Right lobe of liver (tissue), 6 donors: ENCODE results near the gene RPRD1B. TPM values are rescaled to one million over a fixed set of nuclear protein-coding genes. Genes with fewer than 3 reads are reported as not detected.
"Not testable (repeated sequence)": the region's sequence is repeated elsewhere in the genome, so short reads cannot be mapped to it uniquely, and the experiment has no call there.

ENCODE experiments used
- ATAC-seq, 4 donors: fragments of 200-7000 bp; cut with Tn5 transposase; one replicate each; pipeline ENCODE4 v1.9.1; 2020; ENCODE audit warnings: mild to moderate bottlenecking in 4 of 4, moderate library complexity in 4 of 4
- DNase-seq, 3 donors: peaks; one replicate each; pipeline ENCODE4 v3.0.0-alpha.2; 2020
- H3K27ac ChIP-seq, 3 donors: fragments of 200-600 bp; one replicate each; pipeline ENCODE4 v1.8.0; 2022
- H3K27me3 ChIP-seq, 2 donors: fragments of 200-600 bp; one replicate each; pipeline ENCODE4 v1.8.0; 2022
- H3K36me3 ChIP-seq, 4 donors: fragments of 200-600 bp; sonication (generic) in 1 of 4; one replicate each; pipeline versions ENCODE4 v1.5.1 to v1.8.0; 2017 to 2022; ENCODE audit warnings: control low read depth in 1 of 4
- H3K4me1 ChIP-seq, 4 donors: fragments of 200-600 bp; sonication (generic) in 1 of 4; one replicate each; pipeline versions ENCODE4 v1.5.1 to v1.8.0; 2017 to 2022; ENCODE audit warnings: control low read depth in 1 of 4
- H3K4me3 ChIP-seq, 3 donors: fragments of 200-600 bp; one replicate each; pipeline ENCODE4 v1.8.0; 2022
- H3K9me3 ChIP-seq, 4 donors: fragments of 200-600 bp; sonication (generic) in 1 of 4; one replicate each; pipeline versions ENCODE4 v1.5.1 to v1.8.0; 2017 to 2022; ENCODE audit warnings: control low read depth in 1 of 4
- CTCF ChIP-seq, 4 donors: fragments of 200-600 bp in 3 of 4; fragments of 450-650 bp in 1 of 4; IDR thresholded peaks; one replicate each; pipeline versions ENCODE4 v1.5.1 to v1.8.0; 2016 to 2022; ENCODE audit warnings: antibody characterized with exemption in 4 of 4, mild to moderate bottlenecking in 2 of 4
- POLR2A ChIP-seq: fragments of 450-650 bp; IDR thresholded peaks from one replicate; pipeline ENCODE4 v1.6.1; 2017; ENCODE audit warnings: antibody characterized with exemption, mild to moderate bottlenecking
- WGBS: methylation state at CpG from one replicate; pipeline ENCODE4 v1.1.6; 2018; ENCODE audit warnings: low coverage, low lambda C conversion rate; ENCODE audit not compliant: insufficient coverage; ENCODE audit errors: missing lambda C conversion rate; 5-methylcytosine and 5-hydroxymethylcytosine counted together
- intact Hi-C, 2 donors: fragments of 100-400 bp; cut with DNase I; formaldehyde crosslinking; loops; one replicate each; pipeline versions ENCODE4 v1.11.2 to v1.14.1; 2022
- total RNA-seq, 6 experiments: library from RNA; depleted of rRNA in 2 of 6; stranded (reverse); fragments of >200 nt in 2 of 6; fragmentation: NEBNext Ultra II Directional in 3 of 6; extraction: Animal tissue kit (Norgen Biotek cat#: 25700) in 3 of 6; gene quantifications; one replicate each; pipeline versions ENCODE4 v1.1.0 to v1.2.4, GENCODE V29; 2016 to 2023
- donor health status: DM: no; HTN: yes; CAD: no.
- donor health status: DM: no; HTN: no; CAD: no.
- donor health status: DM: no; HTN: no; CAD: no.
- donor health status: DM: no; HTN: yes; CAD: no.
- donor health status: DM: no; HTN: yes; CAD: no.

RPRD1B gene
- total RNA-seq, 6 experiments from 2014 or later, result 25.0 to 153 (median 37.9) TPM

DNA sequence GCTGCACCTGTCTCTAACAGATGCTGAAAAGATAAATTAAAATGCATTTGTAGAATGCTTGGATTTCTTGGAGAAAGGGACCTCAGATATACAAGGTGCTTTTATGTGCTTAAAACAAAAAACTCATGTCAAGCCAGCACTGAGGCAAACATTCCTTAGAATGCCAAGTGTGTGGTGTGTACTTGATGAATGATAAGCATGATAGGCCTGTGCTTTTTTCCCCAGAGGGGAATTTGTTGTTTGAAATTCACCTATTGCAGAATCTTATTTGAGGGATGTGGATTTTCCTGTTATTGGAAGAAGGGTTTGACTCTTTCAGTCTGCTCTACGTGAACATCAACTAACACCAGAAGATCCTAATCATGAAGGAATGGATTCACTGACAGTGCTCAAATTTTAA, 29.1 kb upstream of the RPRD1B start:
- ATAC-seq (no peak), DNase-seq (no peak)
- TF ChIP-seq CTCF (IDR thresholded peaks at IDR 0.05), result no peak
- TF ChIP-seq POLR2A, result no peak
- Histone ChIP-seq H3K9me3 (no peaks in the 10 kb centered on the region), H3K27ac (no peak overlapping the region), H3K36me3 (peaks cover 2 to 30% (median 8%) of the 10 kb centered on the region in 4 donors), H3K4me3 (no peak overlapping the region), H3K27me3 (no peaks in the 10 kb centered on the region), H3K4me1 (no peaks in the 10 kb centered on the region)
- intact Hi-C loops, result no loop called here
- WGBS, result 100% methylated on average over 1 of the region's 1 CpG

DNA sequence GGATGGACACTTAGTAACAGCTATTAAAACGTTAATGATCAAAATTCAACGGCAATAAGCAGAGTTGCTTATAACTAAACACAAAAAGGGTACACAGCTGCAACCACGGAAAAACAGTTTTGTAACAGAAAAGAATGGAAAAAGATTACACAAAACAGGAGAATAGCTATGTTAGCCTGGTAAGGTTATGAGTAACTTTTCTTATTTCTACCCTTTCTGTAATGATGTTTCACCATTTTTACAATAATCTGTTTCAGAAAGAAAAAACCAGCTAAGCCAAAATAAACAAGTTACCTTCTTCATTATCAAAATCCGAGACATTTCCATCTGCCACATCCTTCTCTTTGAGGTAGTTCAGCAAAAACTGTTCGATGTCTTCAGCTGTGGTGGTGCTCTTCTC, 27.6 kb upstream of the RPRD1B start:
- Histone ChIP-seq H3K4me3 (no peak overlapping the region), H3K27ac (no peak overlapping the region), H3K4me1 (no peaks in the 10 kb centered on the region), H3K27me3 (no peaks in the 10 kb centered on the region), H3K9me3 (no peaks in the 10 kb centered on the region), H3K36me3 (peaks cover 0 to 15% (median 4%) of the 10 kb centered on the region in 4 donors)
- ATAC-seq, result no peak
- intact Hi-C loops, result no loop called here
- DNase-seq, result no peak
- 85% methylated on average over 5 of the region's 5 CpGs for whole genome bisulfite sequencing
- TF ChIP-seq CTCF (IDR thresholded peaks at IDR 0.05) (no peak), POLR2A (no peak)

GRCh38 chr20:38007526-38007925, 26.0 kb upstream of the RPRD1B start:
- intact Hi-C loops, result no loop called here
- H3K27me3 ChIP-seq, result no peaks in the 10 kb centered on the region
- no peaks in the 10 kb centered on the region for H3K9me3 ChIP-seq
- TF ChIP-seq CTCF (IDR thresholded peaks at IDR 0.05), result no peak
- no peak for TF ChIP-seq POLR2A
- no peak overlapping the region for H3K4me3 ChIP-seq
- DNase-seq (no peak), ATAC-seq (no peak)
- WGBS, result 100% methylated on average over 1 of the region's 1 CpG
- no peaks in the 10 kb centered on the region for H3K4me1 ChIP-seq
- peaks cover 0 to 15% (median 5%) of the 10 kb centered on the region in 4 donors for H3K36me3 ChIP-seq
- H3K27ac ChIP-seq, result no peak overlapping the region

- Histone ChIP-seq H3K9me3 (no peaks in the 10 kb centered on the region), H3K4me1 (no peaks in the 10 kb centered on the region), H3K27me3 (no peaks in the 10 kb centered on the region), H3K4me3 (no peak overlapping the region), H3K36me3 (peaks cover 0 to 21% (median 6%) of the 10 kb centered on the region in 4 donors), H3K27ac (no peak overlapping the region)
- ATAC-seq (no peak), DNase-seq (no peak)
- WGBS, result 92% methylated on average over 5 of the region's 5 CpGs
- intact Hi-C loops, result no loop called here
- no peak for TF ChIP-seq CTCF (IDR thresholded peaks at IDR 0.05)
- no peak for TF ChIP-seq POLR2A
Measured at GRCh38 chr20:38008233-38008944, 25.2 kb upstream of the RPRD1B start.

- H3K4me1 ChIP-seq, H3K4me3 ChIP-seq, H3K27ac ChIP-seq, intact Hi-C loops, H3K9me3 ChIP-seq, H3K27me3 ChIP-seq, ATAC-seq, DNase-seq: not testable (repeated sequence)
- peaks cover 0 to 24% (median 6%) of the 10 kb centered on the region in 4 donors for H3K36me3 ChIP-seq
- WGBS, result 100% methylated on average over 5 of the region's 5 CpGs
Measured at GRCh38 chr20:38009416-38009815, 24.1 kb upstream of the RPRD1B start.
